ENCODE measurements around the gene SLA2.

- TF ChIP-seq, protein P1, sequence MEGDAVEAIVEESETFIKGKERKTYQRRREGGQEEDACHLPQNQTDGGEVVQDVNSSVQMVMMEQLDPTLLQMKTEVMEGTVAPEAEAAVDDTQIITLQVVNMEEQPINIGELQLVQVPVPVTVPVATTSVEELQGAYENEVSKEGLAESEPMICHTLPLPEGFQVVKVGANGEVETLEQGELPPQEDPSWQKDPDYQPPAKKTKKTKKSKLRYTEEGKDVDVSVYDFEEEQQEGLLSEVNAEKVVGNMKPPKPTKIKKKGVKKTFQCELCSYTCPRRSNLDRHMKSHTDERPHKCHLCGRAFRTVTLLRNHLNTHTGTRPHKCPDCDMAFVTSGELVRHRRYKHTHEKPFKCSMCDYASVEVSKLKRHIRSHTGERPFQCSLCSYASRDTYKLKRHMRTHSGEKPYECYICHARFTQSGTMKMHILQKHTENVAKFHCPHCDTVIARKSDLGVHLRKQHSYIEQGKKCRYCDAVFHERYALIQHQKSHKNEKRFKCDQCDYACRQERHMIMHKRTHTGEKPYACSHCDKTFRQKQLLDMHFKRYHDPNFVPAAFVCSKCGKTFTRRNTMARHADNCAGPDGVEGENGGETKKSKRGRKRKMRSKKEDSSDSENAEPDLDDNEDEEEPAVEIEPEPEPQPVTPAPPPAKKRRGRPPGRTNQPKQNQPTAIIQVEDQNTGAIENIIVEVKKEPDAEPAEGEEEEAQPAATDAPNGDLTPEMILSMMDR (IDR thresholded peaks at IDR 0.05), result no peak
- TF ChIP-seq, protein P2, sequence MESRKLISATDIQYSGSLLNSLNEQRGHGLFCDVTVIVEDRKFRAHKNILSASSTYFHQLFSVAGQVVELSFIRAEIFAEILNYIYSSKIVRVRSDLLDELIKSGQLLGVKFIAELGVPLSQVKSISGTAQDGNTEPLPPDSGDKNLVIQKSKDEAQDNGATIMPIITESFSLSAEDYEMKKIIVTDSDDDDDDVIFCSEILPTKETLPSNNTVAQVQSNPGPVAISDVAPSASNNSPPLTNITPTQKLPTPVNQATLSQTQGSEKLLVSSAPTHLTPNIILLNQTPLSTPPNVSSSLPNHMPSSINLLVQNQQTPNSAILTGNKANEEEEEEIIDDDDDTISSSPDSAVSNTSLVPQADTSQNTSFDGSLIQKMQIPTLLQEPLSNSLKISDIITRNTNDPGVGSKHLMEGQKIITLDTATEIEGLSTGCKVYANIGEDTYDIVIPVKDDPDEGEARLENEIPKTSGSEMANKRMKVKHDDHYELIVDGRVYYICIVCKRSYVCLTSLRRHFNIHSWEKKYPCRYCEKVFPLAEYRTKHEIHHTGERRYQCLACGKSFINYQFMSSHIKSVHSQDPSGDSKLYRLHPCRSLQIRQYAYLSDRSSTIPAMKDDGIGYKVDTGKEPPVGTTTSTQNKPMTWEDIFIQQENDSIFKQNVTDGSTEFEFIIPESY (IDR thresholded peaks at IDR 0.05; ENCODE audit: borderline replicate concordance, low read depth), result no peak
- TF ChIP-seq MAX (IDR thresholded peaks at IDR 0.05; ENCODE audit: low read depth), result no peak
- TF ChIP-seq JUND (IDR thresholded peaks at IDR 0.05), result no peak
- no peak for TF ChIP-seq EZH2phosphoT487 (IDR thresholded peaks at IDR 0.05; ENCODE audit: borderline replicate concordance, low read depth)
- no peak for TF ChIP-seq RAD21 (IDR thresholded peaks at IDR 0.05; ENCODE audit: low read length)
- no peak for TF ChIP-seq CHD2 (IDR thresholded peaks at IDR 0.05; ENCODE audit: low read length, partially characterized antibody)
- TF ChIP-seq RFX5 (IDR thresholded peaks at IDR 0.05; ENCODE audit: low read length), result no peak
- no peak for TF ChIP-seq GABPA (IDR thresholded peaks at IDR 0.05; ENCODE audit: low read depth)
- TF ChIP-seq NFIC (IDR thresholded peaks at IDR 0.05; ENCODE audit: borderline replicate concordance), result no peak
- no peak for TF ChIP-seq RCOR1 (IDR thresholded peaks at IDR 0.05; ENCODE audit: low read length)
- no peak for TF ChIP-seq FOXM1 (IDR thresholded peaks at IDR 0.05; ENCODE audit: low read depth)
- TF ChIP-seq EP300 (IDR thresholded peaks at IDR 0.05; ENCODE audit: borderline replicate concordance in 1 of 2, low read depth in 1 of 2, low read length in 1 of 2), result no peak
Measured at GRCh38 chr20:36663031-36663430, 17.0 kb upstream of the SLA2 start.
